Measurements from ENCODE around the gene LSP1. TPM values are rescaled to one million over a fixed set of nuclear protein-coding genes. Genes with fewer than 3 reads are reported as not detected.

The LSP1 gene
- total and polyA plus RNA-seq, 2 of the 13 experiments (the other 11 are each of a cell fraction or from before 2014, with no cell fraction given): 0.59 to 1.00 TPM

DNA sequence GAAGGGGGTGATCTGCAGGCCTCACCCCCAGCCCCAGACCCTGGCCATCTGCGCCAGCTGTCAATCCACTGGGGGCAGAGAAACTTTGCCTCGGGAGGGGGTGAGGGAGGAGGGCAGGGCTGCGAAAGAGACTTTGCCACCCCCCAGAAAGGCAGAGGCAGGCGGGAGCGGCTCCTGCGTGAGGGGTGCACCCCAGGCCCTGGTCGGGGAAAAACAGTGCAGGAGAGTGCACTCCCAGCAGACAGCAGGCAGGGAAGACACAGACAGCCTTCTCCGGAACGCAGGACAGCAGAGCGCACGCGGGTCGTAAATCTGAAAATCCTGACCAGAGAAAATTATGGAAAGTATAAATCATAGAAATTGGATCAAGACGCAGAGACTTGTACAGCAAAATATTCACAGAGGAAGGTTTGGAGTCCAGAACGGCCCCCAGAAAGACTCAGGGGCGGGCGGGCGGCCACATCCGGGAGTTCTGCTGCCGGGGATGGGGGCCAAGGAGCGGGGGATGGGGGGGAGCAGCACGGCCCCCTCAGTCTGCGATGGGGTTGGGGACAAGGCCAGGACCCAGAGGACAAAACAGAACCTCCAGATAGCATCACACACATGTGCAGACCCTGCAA lies 86.2 kb downstream of the LSP1 start:
- TF ChIP-seq, protein P1, sequence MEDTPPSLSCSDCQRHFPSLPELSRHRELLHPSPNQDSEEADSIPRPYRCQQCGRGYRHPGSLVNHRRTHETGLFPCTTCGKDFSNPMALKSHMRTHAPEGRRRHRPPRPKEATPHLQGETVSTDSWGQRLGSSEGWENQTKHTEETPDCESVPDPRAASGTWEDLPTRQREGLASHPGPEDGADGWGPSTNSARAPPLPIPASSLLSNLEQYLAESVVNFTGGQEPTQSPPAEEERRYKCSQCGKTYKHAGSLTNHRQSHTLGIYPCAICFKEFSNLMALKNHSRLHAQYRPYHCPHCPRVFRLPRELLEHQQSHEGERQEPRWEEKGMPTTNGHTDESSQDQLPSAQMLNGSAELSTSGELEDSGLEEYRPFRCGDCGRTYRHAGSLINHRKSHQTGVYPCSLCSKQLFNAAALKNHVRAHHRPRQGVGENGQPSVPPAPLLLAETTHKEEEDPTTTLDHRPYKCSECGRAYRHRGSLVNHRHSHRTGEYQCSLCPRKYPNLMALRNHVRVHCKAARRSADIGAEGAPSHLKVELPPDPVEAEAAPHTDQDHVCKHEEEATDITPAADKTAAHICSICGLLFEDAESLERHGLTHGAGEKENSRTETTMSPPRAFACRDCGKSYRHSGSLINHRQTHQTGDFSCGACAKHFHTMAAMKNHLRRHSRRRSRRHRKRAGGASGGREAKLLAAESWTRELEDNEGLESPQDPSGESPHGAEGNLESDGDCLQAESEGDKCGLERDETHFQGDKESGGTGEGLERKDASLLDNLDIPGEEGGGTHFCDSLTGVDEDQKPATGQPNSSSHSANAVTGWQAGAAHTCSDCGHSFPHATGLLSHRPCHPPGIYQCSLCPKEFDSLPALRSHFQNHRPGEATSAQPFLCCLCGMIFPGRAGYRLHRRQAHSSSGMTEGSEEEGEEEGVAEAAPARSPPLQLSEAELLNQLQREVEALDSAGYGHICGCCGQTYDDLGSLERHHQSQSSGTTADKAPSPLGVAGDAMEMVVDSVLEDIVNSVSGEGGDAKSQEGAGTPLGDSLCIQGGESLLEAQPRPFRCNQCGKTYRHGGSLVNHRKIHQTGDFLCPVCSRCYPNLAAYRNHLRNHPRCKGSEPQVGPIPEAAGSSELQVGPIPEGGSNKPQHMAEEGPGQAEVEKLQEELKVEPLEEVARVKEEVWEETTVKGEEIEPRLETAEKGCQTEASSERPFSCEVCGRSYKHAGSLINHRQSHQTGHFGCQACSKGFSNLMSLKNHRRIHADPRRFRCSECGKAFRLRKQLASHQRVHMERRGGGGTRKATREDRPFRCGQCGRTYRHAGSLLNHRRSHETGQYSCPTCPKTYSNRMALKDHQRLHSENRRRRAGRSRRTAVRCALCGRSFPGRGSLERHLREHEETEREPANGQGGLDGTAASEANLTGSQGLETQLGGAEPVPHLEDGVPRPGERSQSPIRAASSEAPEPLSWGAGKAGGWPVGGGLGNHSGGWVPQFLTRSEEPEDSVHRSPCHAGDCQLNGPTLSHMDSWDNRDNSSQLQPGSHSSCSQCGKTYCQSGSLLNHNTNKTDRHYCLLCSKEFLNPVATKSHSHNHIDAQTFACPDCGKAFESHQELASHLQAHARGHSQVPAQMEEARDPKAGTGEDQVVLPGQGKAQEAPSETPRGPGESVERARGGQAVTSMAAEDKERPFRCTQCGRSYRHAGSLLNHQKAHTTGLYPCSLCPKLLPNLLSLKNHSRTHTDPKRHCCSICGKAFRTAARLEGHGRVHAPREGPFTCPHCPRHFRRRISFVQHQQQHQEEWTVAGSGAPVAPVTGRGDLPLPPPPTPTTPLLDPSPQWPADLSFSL (CRISPR knock-in tag; IDR thresholded peaks at IDR 0.05): peak; percentile 11; the same call in 1 of the 2 replicates
- no peak for TF ChIP-seq ZNF782 (CRISPR knock-in tag; IDR thresholded peaks at IDR 0.05; ENCODE audit: borderline replicate concordance)
- Histone ChIP-seq H3K4me3 (replicated peaks in 1 of 3; ENCODE audit: insufficient read depth in 1 of 3, low read depth in 2 of 3, low read length in 3 of 3) (no peak overlapping the region), H3K36me3 (replicated peaks in 1 of 2; ENCODE audit: control insufficient read depth in 1 of 2, insufficient read depth in 2 of 2, low read length in 2 of 2) (no peaks in the 10 kb centered on the region), H3K4me2 (ENCODE audit: low read depth, low read length) (no peak overlapping the region), H3K27me3 (ENCODE audit: control insufficient read depth in 1 of 2, insufficient read depth in 2 of 2, low read length in 2 of 2) (peaks cover 15 to 58% of the 10 kb centered on the region in 2 experiments), H3K27ac (ENCODE audit: extremely low read length, insufficient read depth, low read length) (no peak overlapping the region), H3K4me1 (ENCODE audit: insufficient read depth, low read length) (peaks cover 6% of the 10 kb centered on the region; the same call in 1 of the 2 replicates), H3K9me3 (ENCODE audit: low read length) (no peaks in the 10 kb centered on the region), H3K9ac (ENCODE audit: insufficient read depth, low read depth, low read length) (no peak overlapping the region), H3K79me2 (ENCODE audit: insufficient read depth, low read length) (no peaks in the 10 kb centered on the region), H4K20me1 (ENCODE audit: insufficient read depth, low read length) (no peaks in the 10 kb centered on the region), H2AFZ (ENCODE audit: low read length) (no peak overlapping the region)
- FAIRE-seq (no peak), ATAC-seq (no peak), DNase-seq (ENCODE audit: low spot score) (no peak)
- ChIA-PET CTCF (ENCODE audit: low intra/inter-chr PET ratio, low total read pairs) (no interaction called here), POLR2A (no interaction called here)
- no TSS peak for BruUV-seq (replicated peaks)
- WGBS (ENCODE audit: low lambda C conversion rate): 34% methylated on average over 20 of the region's 23 CpGs
- intact Hi-C loops (cut with micrococcal nuclease; ENCODE audit: unreplicated experiment): no loop called here
- in situ Hi-C loops (cut with HindIII; ENCODE audit: extremely low pct_ligation_motif_present, low pct_unique_long_range_greater_than_20kb): no loop called here

Measured in HepG2 (cell line).